HG02759 (cell line): ENCODE measurements around the gene HIPK4.
"Not testable (repeated sequence)": the region's sequence is repeated elsewhere in the genome, so short reads cannot be mapped to it uniquely, and the experiment has no call there.

Experiments
- ATAC-seq: cut with Tn5 transposase; IDR thresholded peaks from one replicate; pipeline ENCODE4 v1.9.1; 2021; ENCODE audit warnings: mild to moderate bottlenecking, moderate library complexity; ENCODE audit not compliant: unreplicated experiment

HIPK4 gene

GRCh38 chr19:40341601-40342482 is 48.1 kb downstream of the HIPK4 start:
- ATAC-seq: no peak

GRCh38 chr19:40339018-40339728 is 50.8 kb downstream of the HIPK4 start:
- no peak for ATAC-seq

- ATAC-seq: no peak
Measured at GRCh38 chr19:40337594-40337993, 52.4 kb downstream of the HIPK4 start.

- ATAC-seq: no peak
Measured at GRCh38 chr19:40337107-40337506, 52.9 kb downstream of the HIPK4 start.

GRCh38 chr19:40336601-40336900 is 53.4 kb downstream of the HIPK4 start:
- no peak for ATAC-seq

- no peak for ATAC-seq
Measured at GRCh38 chr19:40335855-40336600, 54.0 kb downstream of the HIPK4 start.

- ATAC-seq: no peak
Measured at GRCh38 chr19:40335101-40335500, 54.9 kb downstream of the HIPK4 start.

GRCh38 chr19:40333083-40333482 is 56.9 kb downstream of the HIPK4 start:
- not testable (repeated sequence) for ATAC-seq

GRCh38 chr19:40332669-40333068 is 57.3 kb downstream of the HIPK4 start:
- no peak for ATAC-seq

- no peak for ATAC-seq
Measured at GRCh38 chr19:40331052-40331451, 58.9 kb downstream of the HIPK4 start.
